HEK293T (cell line): ENCODE measurements around the gene EIF4EBP2.

Experiments used
- CTCF ChIA-PET: fragments of 350-600 bp; formaldehyde crosslinking; extraction: SDS; loops from one replicate; lab custom pipeline; 2021; ENCODE audit warnings: antibody characterized with exemption, inconsistent platforms; lab: Yijun Ruan, JAX
- POLR2A ChIA-PET: fragments of 350-600 bp; formaldehyde crosslinking; extraction: SDS; loops from one replicate; lab custom pipeline; 2020; ENCODE audit warnings: antibody characterized with exemption, inconsistent platforms; lab: Yijun Ruan, JAX
- DNase-seq: peaks from one replicate; pipeline ENCODE4 v3.0.0; 2012; ENCODE audit warnings: mixed read lengths; ENCODE audit errors: extremely low spot score
- ARNT ChIP-seq: fragments of 450-650 bp; IDR thresholded peaks from 2 replicates; pipeline ENCODE4 v1.6.1; 2017; ENCODE audit warnings: mild to moderate bottlenecking
- CTBP1 ChIP-seq: fragments of 450-650 bp; IDR thresholded peaks from 2 replicates; pipeline ENCODE4 v1.6.1; 2016; ENCODE audit warnings: borderline replicate concordance
- ELF4 ChIP-seq: fragments of 450-650 bp; IDR thresholded peaks from 2 replicates; pipeline ENCODE4 v1.6.1; 2017; ENCODE audit warnings: antibody characterized with exemption
- FOXA1 ChIP-seq: fragments of 450-650 bp; IDR thresholded peaks from 2 replicates; pipeline ENCODE4 v1.6.1; 2016; ENCODE audit warnings: mild to moderate bottlenecking
- FOXK2 ChIP-seq: fragments of 450-650 bp; IDR thresholded peaks from 2 replicates; pipeline ENCODE4 v1.6.1; 2016; ENCODE audit warnings: mild to moderate bottlenecking
- FOXM1 ChIP-seq: fragments of 450-650 bp; IDR thresholded peaks from 2 replicates; pipeline ENCODE4 v1.6.1; 2017; ENCODE audit warnings: mild to moderate bottlenecking, borderline replicate concordance
- HDGF ChIP-seq: fragments of 450-650 bp; IDR thresholded peaks from 2 replicates; pipeline ENCODE4 v1.6.1; 2017; ENCODE audit warnings: antibody characterized with exemption, borderline replicate concordance
- L3MBTL2 ChIP-seq: fragments of 450-650 bp; conservative IDR thresholded peaks from 2 replicates; pipeline ENCODE4 v1.6.1; 2016; ENCODE audit warnings: mild to moderate bottlenecking
- SP1 ChIP-seq: fragments of 450-650 bp; IDR thresholded peaks from 2 replicates; pipeline ENCODE4 v1.6.1; 2017
- SUZ12 ChIP-seq: fragments of 450-650 bp; IDR thresholded peaks from 2 replicates; pipeline ENCODE4 v1.6.1; 2016; ENCODE audit warnings: mild to moderate bottlenecking
- TARDBP ChIP-seq: fragments of 450-650 bp; IDR thresholded peaks from 2 replicates; pipeline ENCODE4 v1.6.1; 2016
- ZNF384 ChIP-seq: fragments of 450-650 bp; IDR thresholded peaks from 2 replicates; pipeline ENCODE4 v1.6.1; 2016

EIF4EBP2 gene

GRCh38 chr10:70476249-70477035 is 72.5 kb downstream of the EIF4EBP2 start:
- TF ChIP-seq SUZ12 (no peak), CTBP1 (no peak), ZNF384 (no peak), SP1 (no peak), FOXK2 (no peak), FOXM1 (no peak), ELF4 (no peak), FOXA1 (no peak), TARDBP (no peak), HDGF (no peak), ARNT (no peak)
- ChIA-PET CTCF (interaction anchor here (2.3 kb wide), 1 partner anchor 15 kb away, joined by 9 read pairs; no protein-coding TSS in a partner anchor), POLR2A (interaction anchor here (0.9 to 1.2 kb wide), 3 partner anchors 15 to 244 kb away, joined by 3 read pairs; partner anchors contain the start of gene EIF4EBP2)
- no peak for DNase-seq

DNA sequence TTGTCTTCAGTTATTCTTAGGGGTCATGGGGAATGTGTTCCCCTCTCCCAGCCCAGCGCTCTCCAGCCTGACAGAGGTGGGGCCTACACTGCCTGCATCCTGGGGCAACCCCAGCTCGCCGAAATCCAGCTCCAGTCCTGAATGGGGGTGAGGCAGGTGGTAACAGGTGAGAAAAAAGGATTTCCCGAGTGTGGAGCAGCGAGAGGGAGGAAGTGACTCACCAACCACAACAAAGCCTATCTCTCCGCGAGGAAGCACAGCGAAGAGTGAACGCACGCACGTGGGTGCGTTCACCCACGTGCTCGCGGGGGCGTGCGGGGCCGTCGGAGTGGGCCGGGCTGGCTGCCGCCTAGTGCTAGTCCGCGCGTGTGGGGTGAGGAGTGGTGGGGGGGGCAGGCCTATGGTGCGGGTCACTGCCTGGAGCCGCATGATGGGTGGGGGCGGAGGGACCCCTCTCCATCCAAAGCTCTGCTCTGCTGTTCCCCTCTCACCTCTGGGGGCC is 73.8 kb downstream of the EIF4EBP2 start:
- DNase-seq: no peak

More for the DNA sequence above, 73.8 kb downstream of the EIF4EBP2 start:
- POLR2A ChIA-PET: interaction anchor here (1.2 kb wide), 2 partner anchors 17 to 245 kb away, joined by 3 to 6 read pairs; no protein-coding TSS in a partner anchor
- TF ChIP-seq L3MBTL2 (peak; percentile 68; the same call in 1 of the 2 replicates), ZNF384 (no peak)
- CTCF ChIA-PET: interaction anchor here (2.3 kb wide), 1 partner anchor 17 kb away, joined by 9 read pairs; no protein-coding TSS in a partner anchor
